ES-I3 (cell line): ENCODE data around the gene PERM1.

Source experiments
- H3K36me3 ChIP-seq: 2 replicates; pipeline ENCODE4 v1.6.1; 2013; ENCODE audit warnings: mild to moderate bottlenecking, low read length, control low read depth, moderate library complexity; ENCODE audit not compliant: insufficient read depth
- H3K4me1 ChIP-seq: 2 replicates; pipeline ENCODE4 v1.6.1; 2013; ENCODE audit warnings: mild to moderate bottlenecking, control low read depth, low read length; ENCODE audit not compliant: insufficient read depth
- H3K9ac ChIP-seq: 2 replicates; pipeline ENCODE4 v1.6.1; 2013; ENCODE audit warnings: low read depth, mild to moderate bottlenecking, low read length, moderate library complexity
- H3K9me3 ChIP-seq: 2 replicates; pipeline ENCODE4 v1.6.1; 2013; ENCODE audit warnings: mild to moderate bottlenecking, low read length, moderate library complexity; ENCODE audit not compliant: control insufficient read depth, insufficient read depth

PERM1 gene

GRCh38 chr1:971751-972506 lies 10.0 kb downstream of the PERM1 start:
- Histone ChIP-seq H3K36me3 (no peaks in the 10 kb centered on the region), H3K4me1 (no peaks in the 10 kb centered on the region), H3K9me3 (no peaks in the 10 kb centered on the region), H3K9ac (no peak overlapping the region)

- Histone ChIP-seq H3K4me1 (no peaks in the 10 kb centered on the region; the same call in 1 of the 2 replicates), H3K36me3 (no peaks in the 10 kb centered on the region), H3K9ac (no peak overlapping the region), H3K9me3 (no peaks in the 10 kb centered on the region)
Measured at GRCh38 chr1:970973-971730, 10.7 kb downstream of the PERM1 start.

GRCh38 chr1:970242-970972 lies 11.5 kb downstream of the PERM1 start:
- Histone ChIP-seq H3K36me3 (no peaks in the 10 kb centered on the region), H3K9ac (no peak overlapping the region), H3K9me3 (no peaks in the 10 kb centered on the region), H3K4me1 (no peaks in the 10 kb centered on the region; the same call in 1 of the 2 replicates)

GRCh38 chr1:969260-969855 lies 12.5 kb downstream of the PERM1 start:
- H3K9me3 ChIP-seq: no peaks in the 10 kb centered on the region
- no peak overlapping the region for H3K9ac ChIP-seq
- no peaks in the 10 kb centered on the region for H3K36me3 ChIP-seq
- no peaks in the 10 kb centered on the region; the same call in 1 of the 2 replicates for H3K4me1 ChIP-seq

GRCh38 chr1:967466-968343 lies 14.2 kb downstream of the PERM1 start:
- Histone ChIP-seq H3K36me3 (no peaks in the 10 kb centered on the region), H3K9ac (no peak overlapping the region), H3K9me3 (no peaks in the 10 kb centered on the region), H3K4me1 (no peaks in the 10 kb centered on the region; the same call in 1 of the 2 replicates)

GRCh38 chr1:966704-967300 lies 15.1 kb downstream of the PERM1 start:
- Histone ChIP-seq H3K9ac (peak overlapping the region; percentile 75), H3K4me1 (no peaks in the 10 kb centered on the region; the same call in 1 of the 2 replicates), H3K36me3 (no peaks in the 10 kb centered on the region)

GRCh38 chr1:966135-966703 lies 15.7 kb downstream of the PERM1 start, which contains the start of gene PLEKHN1:
Gene PLEKHN1 (plus strand): TSS chr1:966482. CDS start chr1:966532, 50 bp downstream.
- Histone ChIP-seq H3K9me3 (no peaks in the 10 kb centered on the region), H3K9ac (peak within 1 kb of the TSS; percentile 75), H3K4me1 (no peaks in the 10 kb centered on the region; the same call in 1 of the 2 replicates), H3K36me3 (no peaks in the 10 kb centered on the region)

More at GRCh38 chr1:966704-967300, 15.1 kb downstream of the PERM1 start:
- H3K9me3 ChIP-seq: no peaks in the 10 kb centered on the region

GRCh38 chr1:965526-966134 lies 16.3 kb downstream of the PERM1 start:
- Histone ChIP-seq H3K9ac (peak overlapping the region; percentile 75; the same call in 1 of the 2 replicates), H3K4me1 (no peaks in the 10 kb centered on the region; the same call in 1 of the 2 replicates), H3K36me3 (no peaks in the 10 kb centered on the region), H3K9me3 (no peaks in the 10 kb centered on the region)

- Histone ChIP-seq H3K9ac (no peak overlapping the region), H3K9me3 (no peaks in the 10 kb centered on the region), H3K4me1 (no peaks in the 10 kb centered on the region; the same call in 1 of the 2 replicates), H3K36me3 (no peaks in the 10 kb centered on the region)
Measured at GRCh38 chr1:964691-965525, 17.0 kb downstream of the PERM1 start.

GRCh38 chr1:963746-964525 lies 18.0 kb downstream of the PERM1 start:
- Histone ChIP-seq H3K4me1 (no peaks in the 10 kb centered on the region; the same call in 1 of the 2 replicates), H3K36me3 (no peaks in the 10 kb centered on the region), H3K9me3 (no peaks in the 10 kb centered on the region), H3K9ac (no peak overlapping the region)

- no peaks in the 10 kb centered on the region for H3K9me3 ChIP-seq
Measured at GRCh38 chr1:963301-963651, 18.6 kb downstream of the PERM1 start.

More at GRCh38 chr1:963301-963651, 18.6 kb downstream of the PERM1 start:
- no peaks in the 10 kb centered on the region for H3K36me3 ChIP-seq
- H3K4me1 ChIP-seq: no peaks in the 10 kb centered on the region; the same call in 1 of the 2 replicates
- H3K9ac ChIP-seq: no peak overlapping the region
